GM21619 (cell line): ENCODE results near the gene SEMA3C.
"Not testable (repeated sequence)": the region's sequence is repeated elsewhere in the genome, so short reads cannot be mapped to it uniquely, and the experiment has no call there.

ENCODE experiments used
- ATAC-seq: cut with Tn5 transposase; IDR thresholded peaks from one replicate; pipeline ENCODE4 v1.9.1; 2021; ENCODE audit not compliant: unreplicated experiment

Gene SEMA3C

DNA sequence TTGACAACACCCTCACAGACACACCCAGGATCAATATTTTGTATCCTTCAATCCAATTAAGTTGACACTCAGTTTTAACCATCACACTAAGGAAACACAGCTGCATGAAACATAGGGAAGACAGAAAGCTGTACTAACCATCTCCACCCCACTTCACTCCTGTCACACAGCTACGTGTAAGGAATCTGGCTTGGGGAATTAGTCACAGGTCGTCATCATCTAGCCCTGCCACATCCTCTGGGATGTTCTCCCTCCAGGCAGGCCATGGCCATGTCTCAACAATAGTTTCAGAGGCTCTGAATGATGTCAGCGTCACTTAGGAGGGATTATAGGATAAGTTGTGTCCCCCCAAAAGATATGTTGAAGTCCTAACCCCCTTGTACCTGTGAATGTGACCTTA lies 10.8 kb upstream of the SEMA3C start:
- ATAC-seq, result no peak

DNA sequence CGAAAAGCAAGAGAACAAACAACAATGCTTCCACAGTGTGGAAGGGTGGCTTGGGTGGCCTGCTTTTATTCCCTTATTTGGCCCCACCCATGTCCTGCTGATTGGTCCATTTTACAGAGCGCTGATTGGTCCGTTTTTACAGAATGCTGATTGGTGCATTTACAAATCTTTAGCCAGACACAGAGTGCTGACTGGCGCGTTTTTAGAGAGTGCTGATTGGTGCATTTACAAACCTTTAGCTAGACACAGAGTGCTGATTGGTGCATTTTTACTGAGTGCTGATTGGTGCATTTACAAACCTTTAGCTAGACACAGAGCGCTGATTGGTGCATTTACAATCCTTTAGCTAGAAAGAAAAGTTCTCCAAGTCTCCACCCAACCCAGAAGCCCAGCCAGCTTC lies 8.1 kb upstream of the SEMA3C start:
- not testable (repeated sequence) for ATAC-seq

DNA sequence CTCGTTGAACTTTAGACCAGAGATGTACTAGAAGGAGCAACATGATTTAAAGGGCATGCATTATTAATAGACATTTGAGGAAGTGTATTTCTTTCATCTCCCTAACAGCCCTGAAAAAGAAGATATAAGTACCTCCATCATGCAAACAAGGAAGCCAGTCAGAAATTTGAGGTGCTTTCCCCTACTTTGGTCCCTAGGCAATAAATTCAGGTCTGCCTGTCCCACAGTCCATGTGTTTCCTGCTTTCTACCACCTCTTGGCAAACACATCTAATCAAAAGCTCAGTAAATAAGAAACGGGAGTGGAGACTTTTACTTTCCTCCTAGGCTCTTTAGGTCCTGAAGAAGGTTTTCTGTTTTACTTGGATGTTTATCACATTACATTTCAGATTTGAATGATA lies 5.2 kb upstream of the SEMA3C start:
- no peak for ATAC-seq

DNA sequence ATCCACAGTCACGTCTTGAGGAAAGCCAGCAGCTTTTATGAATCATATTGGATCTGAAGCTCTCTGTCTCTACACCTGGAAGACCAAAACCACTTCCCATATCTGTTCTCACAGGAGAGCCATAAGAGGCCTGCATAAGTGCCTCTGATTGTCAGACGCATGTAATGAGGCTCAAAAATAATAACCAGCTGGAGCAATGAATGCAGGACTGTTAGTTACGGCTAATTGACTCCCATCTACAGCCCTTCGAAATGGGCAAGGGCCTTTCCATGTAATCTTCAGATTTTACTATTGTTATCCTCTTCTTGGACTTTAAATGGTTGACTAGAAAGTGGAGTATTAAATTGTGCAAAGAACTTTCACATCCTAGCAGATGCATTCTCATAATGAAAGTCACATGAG lies 4.4 kb upstream of the SEMA3C start:
- ATAC-seq, result no peak

DNA sequence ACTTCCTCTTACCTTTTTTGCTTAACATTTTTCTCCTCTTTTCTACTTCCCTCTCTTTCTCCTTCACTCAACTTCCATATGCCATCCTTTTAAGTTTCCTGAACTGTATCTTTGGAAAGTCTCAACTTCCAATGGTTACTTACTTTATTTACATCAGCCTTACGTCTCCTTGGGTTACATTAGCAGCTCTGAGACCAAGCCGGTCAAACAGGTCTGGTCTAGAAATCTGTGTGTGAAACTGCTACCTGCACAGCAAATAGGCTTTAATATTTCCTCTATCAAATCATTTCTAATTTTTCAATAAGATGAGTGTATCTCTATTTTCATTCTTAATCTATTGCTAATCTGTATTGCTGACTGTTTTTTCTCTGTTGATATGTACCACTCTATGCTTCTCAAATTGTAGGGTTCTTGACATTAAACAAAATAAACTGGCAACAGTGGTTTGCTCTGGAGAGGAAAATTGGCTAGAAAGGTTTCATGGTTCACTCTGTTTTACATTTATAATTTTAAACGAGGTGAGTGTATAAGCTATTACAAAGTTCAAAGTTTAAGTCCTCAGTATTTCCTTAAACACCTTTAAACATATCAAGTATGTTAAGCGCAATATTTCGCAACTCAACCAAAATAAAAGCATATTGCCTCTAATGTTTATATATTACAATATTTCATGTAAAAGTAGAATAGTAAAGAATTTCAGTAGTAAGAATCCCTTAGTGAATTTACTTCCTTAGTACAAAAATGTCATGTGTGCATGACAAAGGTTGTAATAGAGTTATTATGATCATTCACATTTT lies 3.6 kb upstream of the SEMA3C start:
- no peak for ATAC-seq

DNA sequence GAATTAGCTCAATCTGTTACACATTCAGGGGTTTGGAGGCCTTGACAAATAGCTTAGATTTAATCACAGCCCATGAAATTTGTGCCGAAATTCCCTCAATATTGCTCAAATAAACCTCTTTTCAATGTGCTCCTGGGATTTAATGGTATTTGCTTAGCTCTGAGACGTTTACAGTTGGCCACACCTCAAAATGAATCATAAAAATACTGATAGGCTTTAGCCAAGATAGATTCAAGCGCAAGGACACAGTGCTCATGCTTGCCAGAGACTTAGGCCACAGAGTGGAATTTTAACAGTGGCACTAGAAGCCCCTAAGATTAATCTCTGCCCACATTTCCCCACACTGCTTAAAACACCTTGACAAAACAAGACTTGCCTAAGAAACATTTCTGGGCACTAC lies 2.3 kb upstream of the SEMA3C start:
- no peak for ATAC-seq

DNA sequence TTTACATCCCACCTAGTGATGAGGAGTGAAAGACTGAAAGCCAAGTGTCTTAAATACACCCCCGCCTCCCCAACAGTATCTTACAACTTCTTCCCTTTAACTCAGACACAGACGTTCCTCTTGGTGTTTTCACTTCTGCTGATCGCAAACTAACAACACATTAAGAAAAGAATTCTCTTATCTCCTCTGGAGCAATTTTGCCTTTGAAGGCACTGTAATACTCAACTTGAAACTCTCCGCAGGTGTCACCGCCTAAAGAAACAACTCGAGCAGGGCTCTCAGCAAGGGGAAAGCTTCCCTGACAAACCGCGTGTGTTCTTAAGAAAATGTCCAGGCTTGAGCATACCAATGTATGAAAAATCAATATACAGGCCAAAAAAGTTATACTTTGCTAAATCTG lies 452 bp downstream of the SEMA3C start:
- ATAC-seq, result no peak

DNA sequence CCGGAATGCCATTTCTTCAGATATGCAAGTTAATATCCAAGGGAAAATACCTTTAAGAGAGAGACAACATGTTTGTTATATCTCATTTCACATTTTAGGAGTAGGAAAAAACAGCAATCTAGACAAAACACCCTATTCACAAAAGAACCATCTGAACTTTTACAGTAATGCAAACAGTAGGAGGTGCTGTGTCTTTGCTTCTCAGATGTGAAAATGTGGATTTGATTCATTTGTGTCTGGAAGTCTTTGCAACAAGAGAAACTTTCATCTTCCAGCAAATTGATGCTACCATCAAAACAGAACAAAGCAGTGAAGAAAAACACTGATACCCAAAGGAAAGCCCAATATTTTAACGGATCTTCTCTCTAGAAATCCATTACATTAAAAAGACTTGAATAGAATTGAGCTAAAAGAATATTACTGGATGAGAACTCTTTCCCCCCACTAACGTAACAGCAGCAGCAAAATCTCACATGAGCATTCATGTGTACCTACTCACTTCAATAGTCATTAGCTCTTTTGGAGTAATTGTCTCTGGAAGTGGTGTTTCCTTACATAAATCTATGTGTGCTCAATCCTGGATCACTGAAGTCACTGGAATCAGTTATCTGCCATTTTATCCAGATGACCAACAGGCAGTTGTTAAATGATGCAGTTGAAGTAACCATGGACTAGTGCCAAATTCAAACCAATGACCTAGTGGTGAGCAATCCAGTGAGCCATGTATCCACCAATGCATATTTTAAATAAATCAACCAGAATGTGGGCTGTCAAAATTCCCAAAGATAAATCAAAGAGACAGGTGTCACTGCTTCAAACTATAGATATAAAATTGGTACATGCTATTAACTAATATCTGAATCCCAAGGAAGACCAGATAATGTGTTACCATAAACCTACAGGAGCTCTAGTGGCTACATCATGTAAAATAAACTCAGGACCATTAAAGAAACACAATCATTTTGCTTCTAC lies 1.8 kb downstream of the SEMA3C start:
- ATAC-seq, result no peak

DNA sequence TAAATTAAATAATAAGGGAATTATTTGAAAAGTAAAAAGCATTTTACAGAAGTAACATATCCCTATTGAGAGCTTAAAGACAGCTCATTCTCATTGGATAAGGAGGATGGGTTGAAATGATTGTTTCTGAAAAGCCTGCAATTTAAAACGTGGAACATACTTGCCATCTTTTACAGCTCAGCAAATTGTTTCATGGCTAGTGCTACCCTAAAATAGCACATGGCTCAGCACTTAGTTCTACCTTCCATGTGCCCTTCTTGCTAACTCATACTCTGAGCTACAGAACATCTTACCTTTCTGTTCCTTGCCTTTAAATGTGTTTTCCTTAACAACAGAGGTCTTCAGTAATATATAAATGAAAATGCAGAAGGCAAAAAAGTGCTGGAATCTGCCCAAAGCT lies 8.6 kb downstream of the SEMA3C start:
- ATAC-seq, result no peak

DNA sequence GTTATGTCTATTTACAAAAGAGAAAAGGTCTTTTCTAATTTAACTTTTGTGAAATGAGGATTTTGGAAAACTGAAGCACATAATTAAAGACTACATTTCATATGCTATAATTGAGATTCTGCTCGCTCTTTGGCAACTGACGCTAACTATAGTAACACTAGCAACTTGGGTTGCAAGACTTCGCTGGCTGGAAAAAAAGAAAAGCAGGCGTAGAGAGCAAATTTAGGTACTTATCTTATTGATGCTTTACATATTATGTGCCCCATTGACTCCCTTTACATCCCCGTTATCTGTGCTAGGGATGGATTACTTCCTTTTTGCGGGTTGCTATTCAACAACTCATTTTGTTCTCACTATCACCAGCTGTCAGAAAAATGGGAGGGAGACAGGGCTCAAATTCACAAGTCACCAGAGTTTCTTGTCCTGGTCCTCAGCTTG lies 10.5 kb downstream of the SEMA3C start:
- no peak for ATAC-seq

DNA sequence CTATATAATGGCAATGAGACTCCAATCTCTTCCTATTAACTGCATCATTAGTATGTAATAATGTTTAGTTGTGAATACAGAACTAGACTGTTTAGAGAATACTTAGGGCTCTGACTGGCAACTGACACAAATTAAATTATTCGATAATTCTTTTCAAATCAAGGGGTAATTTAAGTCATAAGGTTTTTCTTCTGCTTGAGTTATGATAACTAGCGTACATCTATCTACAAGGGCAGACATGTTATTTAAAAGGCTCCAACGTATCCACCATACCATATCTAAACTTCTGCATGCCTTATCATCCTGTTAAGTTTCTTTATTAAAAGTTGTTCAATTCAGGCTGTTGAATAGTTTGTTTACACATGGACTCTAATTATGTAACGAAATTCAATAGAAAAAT lies 11.2 kb downstream of the SEMA3C start:
- ATAC-seq, result no peak

DNA sequence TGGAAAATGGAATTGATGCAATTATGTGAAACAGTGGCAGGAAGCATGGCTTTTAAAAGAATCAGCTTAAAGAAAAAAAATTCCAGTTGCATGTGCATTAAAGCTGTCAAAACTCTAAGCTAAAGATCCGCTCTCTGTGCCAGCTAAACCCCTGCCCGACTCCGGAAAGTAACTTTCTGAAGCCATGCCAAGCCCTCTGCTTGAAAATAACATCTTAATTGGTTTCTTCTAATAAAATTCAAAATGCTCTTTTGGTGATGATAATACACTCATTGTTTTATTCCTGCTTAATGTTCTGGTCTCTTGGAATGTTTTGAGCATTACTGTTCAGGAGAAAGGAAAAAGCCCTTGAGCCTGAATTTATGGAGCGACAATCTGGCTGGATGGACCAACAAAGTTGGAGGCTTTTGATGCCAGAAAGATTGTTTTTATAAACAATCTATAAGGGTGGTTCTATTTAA lies 11.7 kb downstream of the SEMA3C start:
- ATAC-seq, result no peak

DNA sequence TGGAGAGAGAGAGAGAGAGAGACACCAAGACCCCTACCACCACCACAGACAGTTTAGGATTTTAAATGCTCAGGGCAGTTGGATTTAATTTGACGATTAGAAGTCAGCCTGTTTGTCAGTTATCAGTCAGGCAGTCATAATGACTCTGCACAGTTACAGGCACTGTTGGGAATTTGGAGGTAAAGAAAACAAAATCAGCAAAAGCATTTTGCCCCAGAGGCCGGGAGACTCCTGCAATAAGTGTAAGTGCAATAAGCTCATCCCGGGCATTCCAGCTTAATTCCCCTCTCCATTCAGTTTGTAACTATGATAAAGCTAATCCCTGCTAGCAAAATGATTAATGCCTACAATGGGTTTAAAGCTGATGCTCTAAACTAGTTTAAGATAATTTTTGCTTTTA lies 13.5 kb downstream of the SEMA3C start:
- ATAC-seq, result no peak

DNA sequence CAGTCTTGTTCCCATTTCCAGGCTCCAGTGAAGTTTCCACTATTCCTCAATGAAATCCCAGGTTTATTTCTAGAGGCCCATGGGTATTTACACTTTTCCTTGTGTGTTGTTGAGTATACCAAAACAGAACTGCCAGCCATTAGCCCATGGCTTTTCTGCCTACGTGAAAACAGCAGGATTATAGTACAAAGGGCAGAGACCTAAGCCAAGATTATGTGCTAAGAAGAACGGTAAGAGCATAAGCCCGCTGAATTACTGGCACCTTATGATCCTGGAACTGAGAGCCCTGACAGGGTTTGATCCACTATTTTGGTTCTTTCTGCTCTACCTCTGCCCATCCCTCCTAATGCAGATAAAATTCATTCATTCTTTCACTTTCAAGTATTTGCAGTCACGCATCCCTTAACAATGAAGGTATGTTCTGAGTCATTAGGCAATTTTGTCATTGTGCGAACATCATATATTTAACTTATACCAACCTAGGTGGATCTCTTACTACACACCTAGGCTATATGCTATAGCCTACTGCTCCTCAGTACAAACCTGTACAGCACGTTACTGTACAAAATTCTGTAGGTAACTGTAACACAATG lies 16.0 kb downstream of the SEMA3C start:
- no peak for ATAC-seq

DNA sequence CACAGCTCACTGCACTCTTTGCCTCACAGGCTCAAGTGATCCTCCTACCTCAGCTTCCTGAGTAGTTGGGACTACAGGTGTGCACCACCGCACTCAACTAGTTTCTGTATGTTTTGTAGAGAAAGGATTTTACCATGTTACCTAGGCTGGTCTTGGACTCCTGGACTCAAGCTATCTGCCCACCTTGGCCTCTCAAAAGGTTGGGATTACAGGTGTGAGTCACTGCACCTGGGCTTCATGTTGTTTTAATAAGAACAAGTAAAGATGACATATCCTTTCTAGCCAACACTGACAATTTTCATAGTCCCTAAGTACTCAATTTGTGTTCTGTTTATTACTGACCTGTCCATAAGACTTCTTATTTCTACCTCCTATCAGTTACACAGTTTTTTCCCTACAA lies 16.8 kb downstream of the SEMA3C start:
- ATAC-seq, result no peak

DNA sequence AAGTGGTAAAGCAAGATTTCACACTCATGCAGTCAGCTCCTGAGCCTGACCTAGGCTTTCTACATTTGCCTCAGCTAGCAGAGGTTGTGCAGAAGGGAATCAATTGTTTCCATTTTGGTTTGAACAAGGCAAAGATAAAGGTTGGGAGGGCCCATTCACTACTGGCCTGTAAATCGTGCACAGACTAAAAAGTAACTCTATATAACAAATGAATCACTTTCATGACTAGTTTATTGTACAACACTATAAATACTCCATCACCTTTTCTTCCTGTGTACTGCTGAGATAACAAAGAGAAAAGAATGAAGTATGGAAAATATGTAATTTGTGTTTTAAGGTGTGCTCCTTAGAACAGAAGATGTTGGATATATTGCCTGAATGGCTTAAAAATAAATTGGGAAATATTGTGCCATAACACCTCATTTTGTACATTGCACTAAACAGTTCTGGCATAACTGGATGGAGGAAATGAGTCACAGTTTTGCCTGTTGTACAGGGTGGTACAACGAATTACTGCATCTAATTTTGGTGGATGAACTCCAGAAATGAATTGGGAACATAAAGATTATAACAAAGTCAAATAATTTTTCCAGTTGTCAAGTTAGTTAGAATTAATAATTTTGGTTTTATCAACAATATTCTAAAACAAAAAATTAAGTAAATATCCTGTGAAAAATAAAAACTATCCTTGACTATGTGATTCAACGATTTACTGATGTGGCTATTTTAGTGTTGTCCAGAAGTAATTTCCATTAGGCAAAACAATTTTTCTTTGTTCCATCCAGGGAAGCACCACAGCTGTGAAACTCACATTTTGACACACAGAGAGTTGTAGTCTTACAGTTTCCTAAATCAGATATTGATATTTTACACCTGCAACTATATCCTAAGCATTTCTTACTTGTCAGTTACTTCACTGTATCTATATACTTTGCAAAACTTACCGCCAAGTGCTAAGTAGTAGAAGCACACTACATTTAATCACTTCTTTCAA lies 18.0 kb downstream of the SEMA3C start:
- ATAC-seq, result no peak

DNA sequence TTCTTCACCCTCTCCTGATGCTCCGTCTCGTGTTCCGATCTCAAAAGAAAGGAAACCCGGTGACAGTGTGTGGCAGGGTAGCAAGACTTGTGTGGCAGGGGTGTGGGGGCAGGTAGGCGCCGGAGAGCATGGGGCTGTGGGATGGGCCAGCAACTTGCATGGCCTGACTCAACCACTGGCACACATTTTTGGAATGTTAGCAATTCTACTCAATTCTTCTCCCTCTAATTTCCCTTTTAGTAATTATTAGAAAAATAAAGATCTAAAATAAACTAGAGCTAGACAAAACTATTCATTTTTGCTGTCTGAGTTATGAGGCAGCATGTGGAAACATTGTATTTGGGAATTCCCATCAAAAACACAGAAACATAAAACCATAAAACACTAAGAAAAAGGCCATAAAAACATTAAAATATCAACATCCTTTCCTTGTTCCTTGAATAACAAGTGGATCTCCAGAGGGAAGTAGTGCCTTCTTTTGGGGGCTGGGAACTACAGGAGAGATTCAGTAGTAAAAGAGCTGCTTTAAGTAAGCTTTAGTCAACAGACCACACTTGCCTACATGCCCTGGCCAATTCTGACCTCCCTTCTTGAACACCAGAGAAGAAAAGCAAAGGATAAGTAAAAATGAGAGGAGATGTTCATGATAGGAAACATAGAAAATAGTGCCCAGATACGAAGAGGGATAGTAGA lies 21.8 kb downstream of the SEMA3C start:
- no peak for ATAC-seq

DNA sequence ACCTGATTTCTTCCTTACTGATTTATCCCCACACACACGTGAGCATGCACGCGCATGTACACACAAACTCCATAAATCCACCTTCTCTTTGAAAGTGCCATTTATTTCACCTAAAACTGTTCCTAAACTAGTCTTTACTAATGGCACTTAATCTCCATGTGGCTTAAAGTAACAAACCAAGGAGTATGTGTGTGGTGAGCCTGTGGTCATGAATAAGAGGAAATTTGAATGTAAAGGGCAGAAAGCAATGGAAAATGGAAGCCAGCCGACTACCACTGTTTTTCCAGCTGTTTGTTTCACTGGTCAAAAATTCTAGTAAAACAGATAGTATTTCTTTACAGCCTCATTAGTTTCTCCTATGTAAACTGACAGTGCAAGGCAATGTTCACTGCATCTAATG lies 23.8 kb downstream of the SEMA3C start:
- no peak for ATAC-seq

DNA sequence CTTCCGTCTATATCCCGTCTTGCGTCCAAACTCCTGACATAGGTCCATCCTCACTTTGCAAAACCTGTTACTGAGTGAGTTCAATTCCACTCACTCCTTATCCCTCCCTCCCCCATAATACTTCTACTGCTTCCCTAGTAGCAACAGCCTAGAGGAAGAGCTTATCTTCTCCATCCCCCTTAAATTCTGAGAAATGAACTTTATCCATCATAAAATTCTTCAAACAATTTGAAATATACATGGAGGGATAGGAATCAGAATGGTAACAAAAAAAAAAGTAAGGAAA lies 27.6 kb downstream of the SEMA3C start:
- ATAC-seq, result no peak
